GM19397 (cell line): ENCODE measurements around the gene IL1RAPL1.

Experiments used
- ATAC-seq: cut with Tn5 transposase; IDR thresholded peaks from one replicate; pipeline ENCODE4 v1.9.1; 2021; ENCODE audit warnings: mild to moderate bottlenecking, moderate library complexity; ENCODE audit not compliant: unreplicated experiment

IL1RAPL1 gene

GRCh38 chrX:29948653-29949052 lies 1361.4 kb downstream of the IL1RAPL1 start:
- ATAC-seq, result no peak

- no peak for ATAC-seq
These were observed 1364.8 kb downstream of the IL1RAPL1 start for GRCh38 chrX:29952016-29952415.

DNA sequence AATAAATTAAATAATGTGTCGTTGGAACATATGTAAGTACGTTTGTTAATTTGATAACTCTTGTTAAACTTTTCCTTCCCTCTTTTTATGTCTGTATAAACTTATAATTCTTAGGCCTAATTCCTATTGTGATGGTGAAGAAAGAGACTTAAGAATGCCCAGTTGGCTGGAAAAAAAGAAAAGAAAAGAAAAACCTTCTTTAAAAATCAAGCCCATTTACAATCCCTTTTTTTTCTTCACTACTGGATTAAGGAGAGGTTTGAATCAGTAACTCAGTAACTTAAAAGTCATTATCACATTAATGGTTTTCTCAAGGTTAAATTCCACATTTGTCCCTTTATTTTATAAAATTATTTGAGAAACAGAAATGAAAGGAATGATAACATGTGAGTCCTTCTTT lies 1374.8 kb downstream of the IL1RAPL1 start:
- ATAC-seq, result no peak

- no peak for ATAC-seq
These were observed 1378.4 kb downstream of the IL1RAPL1 start for GRCh38 chrX:29965634-29966033.

DNA sequence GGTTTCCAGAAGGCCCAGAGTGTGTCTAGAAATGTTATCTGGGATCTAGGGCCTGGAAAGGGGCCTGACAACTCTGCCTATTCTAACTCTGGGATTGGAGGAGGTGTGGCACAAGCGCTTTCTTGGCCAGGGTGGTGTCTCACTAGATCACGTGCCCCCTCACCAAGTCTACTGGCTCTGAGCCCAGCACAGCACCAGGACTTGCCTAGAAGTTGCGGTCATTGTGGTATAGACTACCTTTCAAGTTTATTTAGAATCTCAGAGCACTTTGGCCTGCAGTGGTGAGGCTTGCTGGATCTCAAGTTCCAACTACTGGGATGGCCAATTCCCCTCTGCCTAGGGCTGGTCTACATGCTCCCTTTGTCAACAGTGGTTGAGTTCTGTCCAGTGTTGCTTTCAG lies 1404.8 kb downstream of the IL1RAPL1 start:
- no peak for ATAC-seq

DNA sequence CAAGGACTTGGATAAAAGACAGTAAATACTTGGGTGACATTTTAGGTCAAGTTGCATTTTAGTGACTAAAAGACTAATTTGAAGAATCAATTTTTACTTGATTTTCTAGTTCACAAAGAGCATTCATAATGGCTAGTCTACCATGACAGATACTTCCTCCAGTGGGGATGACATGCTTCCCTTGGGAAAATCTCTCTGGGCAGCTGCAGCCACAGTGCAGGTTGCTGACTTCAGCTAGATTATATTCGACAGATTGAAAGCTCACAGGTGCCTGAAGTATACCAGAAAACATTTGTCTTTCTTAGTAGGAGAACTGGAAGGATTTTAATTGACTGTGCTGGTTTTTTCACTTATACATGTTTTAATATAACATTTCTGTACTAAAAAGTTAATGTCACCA lies 1418.6 kb downstream of the IL1RAPL1 start:
- ATAC-seq, result no peak
